Endothelial cell of umbilical vein (primary cell): Measurements from ENCODE around the gene LRTM2. TPM values are rescaled to one million over a fixed set of nuclear protein-coding genes. Genes with fewer than 3 reads are reported as not detected.

ENCODE experiments used
- BruUV-seq: library from RNA; stranded (reverse); fragments of 400-500 nt; replicated peaks from 2 replicates; lab custom pipeline; 2021; lab: Mats Ljungman, UMichigan
- CTCF ChIA-PET: fragments of 300-600, 350-600 bp; sonication (Branson Sonifier 250); formaldehyde crosslinking; loops from one replicate; lab custom pipeline; 2021; ENCODE audit warnings: antibody characterized with exemption, inconsistent platforms; lab: Charles Lee
- POLR2A ChIA-PET: fragments of 300-600, 350-600 bp; sonication (Branson Sonifier 250); formaldehyde crosslinking; loops from one replicate; lab custom pipeline; 2021; ENCODE audit warnings: antibody characterized with exemption, inconsistent platforms; lab: Charles Lee
- DNase-seq: peaks from one replicate; pipeline ENCODE4 v3.0.0-alpha.2; 2011; ENCODE audit warnings: low read depth, low spot score
- FAIRE-seq: peaks from 2 replicates; lab custom pipeline; 2011; peaks lifted over from hg19 to GRCh38; lab: Jason Lieb, UNC
- H2AFZ ChIP-seq: 2 replicates; pipeline ENCODE4 v1.6.0; 2012; ENCODE audit warnings: low read depth, low read length, control low read depth, inconsistent platforms
- H3K27ac ChIP-seq: 2 replicates; pipeline ENCODE4 v1.5.1; 2011; ENCODE audit warnings: low read depth, mild to moderate bottlenecking, control low read depth, low read length, moderate library complexity; ENCODE audit not compliant: insufficient read depth
- H3K27me3 ChIP-seq, 2 experiments: 2 replicates each; pipeline versions ENCODE4 v1.6.0 to v1.6.1; 2011; ENCODE audit warnings: low read length in 2 of 2, mixed read lengths in 1 of 2; ENCODE audit not compliant: control insufficient read depth in 2 of 2, insufficient read depth in 2 of 2
- H3K36me3 ChIP-seq, 2 experiments: 2 replicates in 1 of 2; 3 replicates in 1 of 2; pipeline ENCODE4 v1.5.1; 2011; ENCODE audit warnings: low read length in 2 of 2, mild to moderate bottlenecking in 1 of 2, moderate library complexity in 1 of 2; ENCODE audit not compliant: control insufficient read depth in 2 of 2, insufficient read depth in 2 of 2; ENCODE audit errors: extremely low read depth in 1 of 2
- H3K4me1 ChIP-seq: 3 replicates; pipeline ENCODE4 v1.5.1; 2011; ENCODE audit warnings: mild to moderate bottlenecking, low read length; ENCODE audit not compliant: control insufficient read depth, insufficient read depth; ENCODE audit errors: extremely low read depth
- H3K4me2 ChIP-seq: 2 replicates; pipeline ENCODE4 v1.6.1; 2011; ENCODE audit warnings: low read length, control low read depth, mixed read lengths; ENCODE audit not compliant: insufficient read depth
- H3K4me3 ChIP-seq, 3 experiments: fragments of 200-600 bp in 1 of 3; sonication (generic), shearing (Covaris generic) in 1 of 3; replicated peaks in 1 of 3; 2 replicates each; pipeline ENCODE4 v1.5.1; 2011 to 2016; ENCODE audit warnings: control low read depth in 3 of 3, low read length in 3 of 3, mild to moderate bottlenecking in 2 of 3, inconsistent platforms in 1 of 3, low read depth in 1 of 3, moderate library complexity in 1 of 3; ENCODE audit not compliant: insufficient read depth in 1 of 3
- H3K79me2 ChIP-seq: 2 replicates; pipeline ENCODE4 v1.6.0; 2012; ENCODE audit warnings: low read length, inconsistent platforms; ENCODE audit not compliant: control insufficient read depth, insufficient read depth
- H3K9ac ChIP-seq: replicated peaks from 2 replicates; pipeline ENCODE3; 2011; ENCODE audit warnings: low read length, control low read depth; ENCODE audit not compliant: insufficient read depth; ENCODE audit errors: extremely low read depth
- H3K9me1 ChIP-seq: replicated peaks from 3 replicates; pipeline ENCODE4 v1.6.0; 2011; ENCODE audit warnings: mild to moderate bottlenecking, low read length; ENCODE audit not compliant: control insufficient read depth, insufficient read depth; ENCODE audit errors: extremely low read depth
- H3K9me3 ChIP-seq: replicated peaks from 2 replicates; pipeline ENCODE4 v1.5.1; 2012; ENCODE audit warnings: low read length, inconsistent platforms; ENCODE audit not compliant: control insufficient read depth, insufficient read depth
- H4K20me1 ChIP-seq: replicated peaks from 2 replicates; pipeline ENCODE3; 2011; ENCODE audit warnings: mild to moderate bottlenecking, low read length; ENCODE audit not compliant: control insufficient read depth, insufficient read depth; ENCODE audit errors: extremely low read depth
- EZH2 ChIP-seq: IDR thresholded peaks from 2 replicates; pipeline ENCODE4 v1.6.1; 2012; ENCODE audit warnings: borderline replicate concordance, low read depth, mild to moderate bottlenecking, moderate library complexity, low read length, inconsistent platforms; ENCODE audit not compliant: severe bottlenecking
- FOS ChIP-seq: IDR thresholded peaks from 2 replicates; pipeline ENCODE4 v1.6.1; 2011; ENCODE audit warnings: mild to moderate bottlenecking, low read length, moderate library complexity, borderline replicate concordance; ENCODE audit not compliant: insufficient read depth
- GATA2 ChIP-seq: IDR thresholded peaks from 2 replicates; pipeline ENCODE4 v1.7.0; 2011; ENCODE audit warnings: low read depth, mild to moderate bottlenecking, moderate library complexity, mixed read lengths, low read length; ENCODE audit not compliant: insufficient read length, insufficient read depth
- JUN ChIP-seq: IDR thresholded peaks from 2 replicates; pipeline ENCODE4 v1.6.1; 2011; ENCODE audit warnings: borderline replicate concordance, low read depth; ENCODE audit not compliant: insufficient read length, insufficient read depth
- MYC ChIP-seq: IDR thresholded peaks from one replicate; pipeline ENCODE4 v1.6.1; 2011; ENCODE audit warnings: mild to moderate bottlenecking, low read depth, low read length
- POLR2A ChIP-seq: IDR thresholded peaks from 2 replicates; pipeline ENCODE4 v1.6.1; 2012; ENCODE audit warnings: low read depth, mild to moderate bottlenecking, control low read depth, low read length
- POLR2AphosphoS5 ChIP-seq: IDR thresholded peaks from 2 replicates; pipeline ENCODE4 v1.6.1; 2012; ENCODE audit warnings: low read depth, mild to moderate bottlenecking, control low read depth, low read length, moderate library complexity; ENCODE audit not compliant: insufficient read depth
- dilution Hi-C: fragments of 300-500 bp; cut with MboI; formaldehyde crosslinking; loops from one replicate; pipeline ENCODE4 v1.15.0; 2019; ENCODE audit warnings: low sequenced_read_pairs; ENCODE audit not compliant: extremely low pct_ligation_motif_present
- intact Hi-C: fragments of 100-400 bp; cut with micrococcal nuclease; formaldehyde crosslinking; loops from one replicate; pipeline ENCODE4 v1.10.0; 2022
- polyA plus RNA-seq, 4 experiments: library from polyadenylated mRNA; depleted of rRNA in 3 of 4; stranded (reverse) in 3 of 4; unstranded in 1 of 4; fragments of >200 nt; gene quantifications; 2 replicates each; pipeline versions ENCODE4 v1.2.1 to v1.2.3, GENCODE V29; 2011 to 2012; ENCODE audit warnings: missing spikeins in 1 of 4
- total RNA-seq: library from RNA; stranded (reverse); gene quantifications from 2 replicates; pipeline ENCODE4 v1.2.3, GENCODE V29; 2021
- TF ChIP-seq, protein P1 (sequence below): IDR thresholded peaks from 2 replicates; pipeline ENCODE4 v1.6.1; 2011; ENCODE audit not compliant: insufficient read depth, insufficient read length
- TF ChIP-seq, protein P2 (sequence below), 2 donors: IDR thresholded peaks; 1 replicate in 1 of 2; 2 replicates in 1 of 2; pipeline ENCODE4 v1.5.1; 2011; ENCODE audit warnings: low read length in 2 of 2, mild to moderate bottlenecking in 2 of 2, moderate library complexity in 2 of 2, control low read depth in 1 of 2, inconsistent platforms in 1 of 2, low read depth in 1 of 2; ENCODE audit not compliant: insufficient read depth in 1 of 2; ENCODE audit errors: extremely low read depth in 1 of 2

The LRTM2 gene
- total and polyA plus RNA-seq, 2 donors (not counting 3 experiments of a cell fraction or from before 2014, with no cell fraction given): not detected

DNA sequence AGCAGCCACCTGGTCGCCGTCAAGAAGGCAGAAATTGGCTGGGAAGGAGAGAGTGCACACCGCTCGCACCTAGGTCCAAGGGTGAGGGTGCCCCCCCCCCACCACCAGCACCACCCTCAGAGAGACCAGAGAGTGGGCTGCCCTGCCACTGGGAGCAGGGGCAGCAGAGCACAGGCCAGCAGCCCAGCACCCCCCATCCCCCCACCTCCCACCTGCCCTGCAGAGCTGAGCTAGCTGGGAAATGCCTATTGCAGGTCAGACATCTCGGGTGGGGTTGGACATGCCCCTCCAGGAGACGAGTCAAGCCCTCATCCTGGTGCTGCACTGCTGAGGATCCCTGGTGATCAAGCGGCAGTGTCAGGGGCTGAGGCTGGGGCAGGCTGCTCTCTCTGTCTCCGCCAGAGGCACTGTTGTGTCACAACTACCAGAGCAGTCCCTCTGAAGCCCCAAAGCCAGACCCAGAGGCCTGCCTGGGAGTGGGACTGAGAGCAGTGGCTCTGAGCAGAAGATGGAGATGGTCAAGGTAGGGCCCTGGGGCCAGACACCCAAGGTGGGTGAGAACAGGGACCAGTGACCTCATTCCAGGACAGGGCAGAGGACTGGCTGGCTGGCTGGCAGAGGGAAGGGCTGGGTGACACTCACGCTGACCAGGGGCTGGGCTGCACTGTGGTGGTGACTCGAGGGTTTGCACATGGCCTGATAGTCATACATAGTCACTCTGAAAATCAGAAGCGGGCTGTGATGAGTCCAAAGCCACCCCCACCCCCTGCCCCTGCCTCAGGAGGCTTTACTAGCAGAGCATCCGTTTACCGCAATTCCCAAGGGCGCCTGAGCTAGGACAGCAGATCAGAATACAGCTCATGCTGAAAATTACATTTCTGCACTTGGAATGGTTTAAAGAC is 19.7 kb upstream of the LRTM2 start:
- Histone ChIP-seq H3K4me3 (no peak overlapping the region), H3K9me1 (no peaks in the 10 kb centered on the region), H3K4me2 (no peak overlapping the region), H4K20me1 (no peaks in the 10 kb centered on the region), H3K79me2 (no peaks in the 10 kb centered on the region), H3K4me1 (peaks cover 12% of the 10 kb centered on the region), H2AFZ (no peak overlapping the region), H3K36me3 (no peaks in the 10 kb centered on the region), H3K27me3 (no peaks in the 10 kb centered on the region), H3K27ac (no peak overlapping the region), H3K9me3 (no peaks in the 10 kb centered on the region), H3K9ac (no peak overlapping the region)
- FAIRE-seq (no peak), DNase-seq (peak; percentile 10)
- intact Hi-C loops (no loop called here), dilution Hi-C loops (no loop called here)
- POLR2A ChIA-PET: no interaction called here
- TF ChIP-seq POLR2AphosphoS5 (no peak), EZH2 (no peak), POLR2A (no peak), MYC (no peak), FOS (no peak), JUN (no peak), GATA2 (no peak)
- TF ChIP-seq, protein P1, sequence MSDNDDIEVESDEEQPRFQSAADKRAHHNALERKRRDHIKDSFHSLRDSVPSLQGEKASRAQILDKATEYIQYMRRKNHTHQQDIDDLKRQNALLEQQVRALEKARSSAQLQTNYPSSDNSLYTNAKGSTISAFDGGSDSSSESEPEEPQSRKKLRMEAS: no peak
- TF ChIP-seq, protein P2, sequence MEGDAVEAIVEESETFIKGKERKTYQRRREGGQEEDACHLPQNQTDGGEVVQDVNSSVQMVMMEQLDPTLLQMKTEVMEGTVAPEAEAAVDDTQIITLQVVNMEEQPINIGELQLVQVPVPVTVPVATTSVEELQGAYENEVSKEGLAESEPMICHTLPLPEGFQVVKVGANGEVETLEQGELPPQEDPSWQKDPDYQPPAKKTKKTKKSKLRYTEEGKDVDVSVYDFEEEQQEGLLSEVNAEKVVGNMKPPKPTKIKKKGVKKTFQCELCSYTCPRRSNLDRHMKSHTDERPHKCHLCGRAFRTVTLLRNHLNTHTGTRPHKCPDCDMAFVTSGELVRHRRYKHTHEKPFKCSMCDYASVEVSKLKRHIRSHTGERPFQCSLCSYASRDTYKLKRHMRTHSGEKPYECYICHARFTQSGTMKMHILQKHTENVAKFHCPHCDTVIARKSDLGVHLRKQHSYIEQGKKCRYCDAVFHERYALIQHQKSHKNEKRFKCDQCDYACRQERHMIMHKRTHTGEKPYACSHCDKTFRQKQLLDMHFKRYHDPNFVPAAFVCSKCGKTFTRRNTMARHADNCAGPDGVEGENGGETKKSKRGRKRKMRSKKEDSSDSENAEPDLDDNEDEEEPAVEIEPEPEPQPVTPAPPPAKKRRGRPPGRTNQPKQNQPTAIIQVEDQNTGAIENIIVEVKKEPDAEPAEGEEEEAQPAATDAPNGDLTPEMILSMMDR (IDR thresholded peaks at IDR 0.05; ENCODE audit: extremely low read depth in 1 of 2, insufficient read depth in 1 of 2, low read depth in 1 of 2, low read length in 2 of 2): peak in 1 of 2 donors; percentile 67
- BruUV-seq: no TSS peak
- CTCF ChIA-PET: interaction anchor here (0.6 to 5.5 kb wide), 4 partner anchors 32 to 770 kb away, joined by 3 to 87 read pairs (median 4); no protein-coding TSS in a partner anchor
